ENCODE results near the gene BRD1.
A peak's percentile ranks its signal among the peaks of the same experiment; 100 is the strongest.

DNA sequence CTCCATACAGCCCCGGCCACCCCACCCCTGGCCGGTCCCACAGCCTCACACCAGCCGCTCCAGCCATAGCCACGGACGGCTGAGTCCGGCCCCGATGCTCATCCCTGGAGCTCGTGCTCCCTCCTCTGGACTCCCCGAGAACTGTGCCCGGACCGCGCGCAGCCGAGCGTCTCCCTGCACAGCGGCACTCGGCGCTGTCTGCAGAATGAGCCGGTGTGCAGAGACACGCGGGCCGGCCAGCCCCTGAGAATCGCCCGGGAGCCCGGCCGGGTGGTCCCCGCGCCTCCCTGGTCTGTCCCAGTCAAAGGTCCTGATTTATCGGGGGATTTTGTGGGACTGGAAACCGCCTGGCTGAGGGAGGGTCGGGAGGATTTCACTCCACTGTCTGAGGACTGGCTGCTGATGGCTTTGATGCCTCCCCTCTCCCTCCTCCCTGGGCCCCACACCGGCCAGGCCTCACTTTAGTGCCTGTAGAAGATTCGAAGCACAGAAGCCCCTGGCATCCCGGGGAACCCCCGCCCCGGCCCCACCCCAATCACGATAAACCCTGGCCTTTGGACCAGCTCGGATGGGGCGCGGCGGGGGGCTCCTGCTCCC, 102.7 kb downstream of the BRD1 start:
- TF ChIP-seq, protein P1, sequence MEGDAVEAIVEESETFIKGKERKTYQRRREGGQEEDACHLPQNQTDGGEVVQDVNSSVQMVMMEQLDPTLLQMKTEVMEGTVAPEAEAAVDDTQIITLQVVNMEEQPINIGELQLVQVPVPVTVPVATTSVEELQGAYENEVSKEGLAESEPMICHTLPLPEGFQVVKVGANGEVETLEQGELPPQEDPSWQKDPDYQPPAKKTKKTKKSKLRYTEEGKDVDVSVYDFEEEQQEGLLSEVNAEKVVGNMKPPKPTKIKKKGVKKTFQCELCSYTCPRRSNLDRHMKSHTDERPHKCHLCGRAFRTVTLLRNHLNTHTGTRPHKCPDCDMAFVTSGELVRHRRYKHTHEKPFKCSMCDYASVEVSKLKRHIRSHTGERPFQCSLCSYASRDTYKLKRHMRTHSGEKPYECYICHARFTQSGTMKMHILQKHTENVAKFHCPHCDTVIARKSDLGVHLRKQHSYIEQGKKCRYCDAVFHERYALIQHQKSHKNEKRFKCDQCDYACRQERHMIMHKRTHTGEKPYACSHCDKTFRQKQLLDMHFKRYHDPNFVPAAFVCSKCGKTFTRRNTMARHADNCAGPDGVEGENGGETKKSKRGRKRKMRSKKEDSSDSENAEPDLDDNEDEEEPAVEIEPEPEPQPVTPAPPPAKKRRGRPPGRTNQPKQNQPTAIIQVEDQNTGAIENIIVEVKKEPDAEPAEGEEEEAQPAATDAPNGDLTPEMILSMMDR (IDR thresholded peaks at IDR 0.05) = peak; percentile 24 to 77 (median 36)
- TF ChIP-seq POLR2A (IDR thresholded peaks at IDR 0.05) = peak in 1 of 2 donors; percentile 3

Data from uterus (tissue), 2 donors.